Mucosa of rectum (tissue), 2 donors: ENCODE measurements around the gene ZGPAT.
"Not testable (repeated sequence)": the region's sequence is repeated elsewhere in the genome, so short reads cannot be mapped to it uniquely, and the experiment has no call there.

Experiments used
- H3K27ac ChIP-seq, 2 donors: one replicate each; pipeline ENCODE4 v1.7.0; 2013; ENCODE audit warnings: inconsistent platforms in 2 of 2, low read depth in 2 of 2, low read length in 2 of 2
- H3K27me3 ChIP-seq, 2 donors: one replicate each; pipeline ENCODE4 v1.7.0; 2013; ENCODE audit warnings: low read length in 2 of 2; ENCODE audit not compliant: control insufficient read depth in 2 of 2, insufficient read depth in 2 of 2
- H3K36me3 ChIP-seq, 2 donors: one replicate each; pipeline ENCODE4 v1.7.0; 2013; ENCODE audit warnings: low read length in 2 of 2; ENCODE audit not compliant: control insufficient read depth in 2 of 2, insufficient read depth in 2 of 2
- H3K4me1 ChIP-seq, 2 donors: one replicate each; pipeline ENCODE4 v1.7.0; 2013; ENCODE audit warnings: low read length in 2 of 2, mild to moderate bottlenecking in 1 of 2; ENCODE audit not compliant: control insufficient read depth in 2 of 2, insufficient read depth in 2 of 2
- H3K4me3 ChIP-seq, 2 donors: one replicate each; pipeline ENCODE4 v1.7.0; 2013; ENCODE audit warnings: low read length in 2 of 2
- H3K9ac ChIP-seq, 2 donors: one replicate each; pipeline ENCODE4 v1.7.0; 2013; ENCODE audit warnings: low read length in 2 of 2, low read depth in 1 of 2, mild to moderate bottlenecking in 1 of 2
- H3K9me3 ChIP-seq, 2 donors: one replicate each; pipeline ENCODE4 v1.7.0; 2013; ENCODE audit warnings: low read length in 2 of 2; ENCODE audit not compliant: control insufficient read depth in 2 of 2
- donor health status: healthy.
- donor health status: Normal muscosa, but diverticular disease.

Gene ZGPAT

GRCh38 chr20:63707558-63708300, at the start of gene ZGPAT, which contains the start of gene ARFRP1:
Gene ZGPAT (plus strand): TSS chr20:63708039. CDS start chr20:63708581, 542 bp downstream.
Gene ARFRP1 (minus strand): TSS chr20:63707976. CDS start chr20:63707091, 885 bp downstream.
- H3K27me3 ChIP-seq, result no peaks in the 10 kb centered on the region
- H3K36me3 ChIP-seq, result peaks cover 23 to 46% of the 10 kb centered on the region in 2 donors
- peaks cover 21 to 23% of the 10 kb centered on the region in 2 donors for H3K4me1 ChIP-seq
- H3K9ac ChIP-seq, result peak within 1 kb of the TSS; percentile 74 to 89
- no peaks in the 10 kb centered on the region for H3K9me3 ChIP-seq
- peak within 1 kb of the TSS; percentile 80 to 81 for H3K4me3 ChIP-seq
- H3K27ac ChIP-seq, result peak within 1 kb of the TSS; percentile 84 to 86

GRCh38 chr20:63658749-63659187, 49.1 kb upstream of the ZGPAT start:
- Histone ChIP-seq H3K9me3 (no peaks in the 10 kb centered on the region), H3K4me3 (peak overlapping the region; percentile 93 to 94), H3K27me3 (peaks cover 3 to 7% of the 10 kb centered on the region in 2 donors), H3K4me1 (peaks cover 18% of the 10 kb centered on the region in 2 donors), H3K36me3 (peaks cover 5 to 26% of the 10 kb centered on the region in 2 donors), H3K27ac (peak overlapping the region; percentile 79 to 84), H3K9ac (peak overlapping the region; percentile 67 to 80)

GRCh38 chr20:63659370-63659769, 48.5 kb upstream of the ZGPAT start:
- peak overlapping the region; percentile 67 to 80 for H3K9ac ChIP-seq
- peaks cover 0 to 3% of the 10 kb centered on the region in 2 donors for H3K27me3 ChIP-seq
- H3K36me3 ChIP-seq, result peaks cover 5 to 26% of the 10 kb centered on the region in 2 donors
- peak overlapping the region in 1 of 2 donors; percentile 84 for H3K27ac ChIP-seq
- no peaks in the 10 kb centered on the region for H3K9me3 ChIP-seq
- H3K4me3 ChIP-seq, result peak overlapping the region; percentile 93 to 94
- peaks cover 14 to 17% of the 10 kb centered on the region in 2 donors for H3K4me1 ChIP-seq

GRCh38 chr20:63660174-63660573, 47.7 kb upstream of the ZGPAT start:
- not testable (repeated sequence) for H3K9me3 ChIP-seq
- H3K4me1 ChIP-seq, result peaks cover 14 to 17% of the 10 kb centered on the region in 2 donors

GRCh38 chr20:63660622-63661021, 47.2 kb upstream of the ZGPAT start:
- Histone ChIP-seq H3K27me3 (no peaks in the 10 kb centered on the region), H3K36me3 (peaks cover 5 to 32% of the 10 kb centered on the region in 2 donors), H3K4me3 (no peak overlapping the region), H3K9ac (no peak overlapping the region), H3K4me1 (peaks cover 14 to 17% of the 10 kb centered on the region in 2 donors), H3K27ac (no peak overlapping the region), H3K9me3 (no peaks in the 10 kb centered on the region)

More at GRCh38 chr20:63660174-63660573, 47.7 kb upstream of the ZGPAT start:
- not testable (repeated sequence) for H3K27me3 ChIP-seq, H3K27ac ChIP-seq, H3K9ac ChIP-seq, H3K4me3 ChIP-seq
- H3K36me3 ChIP-seq, result peaks cover 5 to 31% of the 10 kb centered on the region in 2 donors

- H3K4me3 ChIP-seq, result no peak overlapping the region
- no peaks in the 10 kb centered on the region for H3K27me3 ChIP-seq
- no peak overlapping the region for H3K27ac ChIP-seq
- H3K9ac ChIP-seq, result no peak overlapping the region
- no peaks in the 10 kb centered on the region for H3K9me3 ChIP-seq
- H3K36me3 ChIP-seq, result peaks cover 5 to 35% of the 10 kb centered on the region in 2 donors
- H3K4me1 ChIP-seq, result peaks cover 14 to 17% of the 10 kb centered on the region in 2 donors
These were observed 46.7 kb upstream of the ZGPAT start for GRCh38 chr20:63661108-63661507.

GRCh38 chr20:63661959-63662812, 45.7 kb upstream of the ZGPAT start:
- H3K9ac ChIP-seq, result no peak overlapping the region
- H3K4me1 ChIP-seq, result peaks cover 14 to 17% of the 10 kb centered on the region in 2 donors
- no peaks in the 10 kb centered on the region for H3K9me3 ChIP-seq
- no peak overlapping the region for H3K27ac ChIP-seq
- no peaks in the 10 kb centered on the region for H3K27me3 ChIP-seq
- H3K4me3 ChIP-seq, result no peak overlapping the region
- H3K36me3 ChIP-seq, result peaks cover 6 to 41% of the 10 kb centered on the region in 2 donors

- Histone ChIP-seq H3K9ac (no peak overlapping the region), H3K4me3 (no peak overlapping the region), H3K27me3 (no peaks in the 10 kb centered on the region), H3K27ac (no peak overlapping the region), H3K4me1 (peaks cover 13% of the 10 kb centered on the region in 2 donors), H3K9me3 (no peaks in the 10 kb centered on the region), H3K36me3 (peaks cover 7 to 46% of the 10 kb centered on the region in 2 donors)
These were observed 45.0 kb upstream of the ZGPAT start for GRCh38 chr20:63662813-63663189.

GRCh38 chr20:63663332-63664066, 44.3 kb upstream of the ZGPAT start:
- Histone ChIP-seq H3K27ac (no peak overlapping the region), H3K9me3 (no peaks in the 10 kb centered on the region), H3K36me3 (peaks cover 11 to 50% of the 10 kb centered on the region in 2 donors), H3K9ac (no peak overlapping the region), H3K4me3 (no peak overlapping the region), H3K4me1 (peaks cover 10% of the 10 kb centered on the region in 2 donors), H3K27me3 (no peaks in the 10 kb centered on the region)
